Uterus (tissue), 2 donors: ENCODE measurements around the gene SPEG.

Source experiments
- POLR2A ChIP-seq, 2 donors: fragments of 450-650 bp; IDR thresholded peaks; one replicate each; pipeline ENCODE4 v1.6.1; 2016; ENCODE audit warnings: antibody characterized with exemption in 2 of 2, mild to moderate bottlenecking in 1 of 2, moderate library complexity in 1 of 2
- TF ChIP-seq, protein P1 (sequence below), 4 experiments: fragments of 200-600 bp in 2 of 4; fragments of 450-650 bp in 2 of 4; sonication (generic) in 2 of 4; IDR thresholded peaks; one replicate each; pipeline ENCODE4 v1.5.1; 2016 to 2019; ENCODE audit warnings: antibody characterized with exemption in 4 of 4, mild to moderate bottlenecking in 2 of 4, moderate library complexity in 1 of 4

DNA sequence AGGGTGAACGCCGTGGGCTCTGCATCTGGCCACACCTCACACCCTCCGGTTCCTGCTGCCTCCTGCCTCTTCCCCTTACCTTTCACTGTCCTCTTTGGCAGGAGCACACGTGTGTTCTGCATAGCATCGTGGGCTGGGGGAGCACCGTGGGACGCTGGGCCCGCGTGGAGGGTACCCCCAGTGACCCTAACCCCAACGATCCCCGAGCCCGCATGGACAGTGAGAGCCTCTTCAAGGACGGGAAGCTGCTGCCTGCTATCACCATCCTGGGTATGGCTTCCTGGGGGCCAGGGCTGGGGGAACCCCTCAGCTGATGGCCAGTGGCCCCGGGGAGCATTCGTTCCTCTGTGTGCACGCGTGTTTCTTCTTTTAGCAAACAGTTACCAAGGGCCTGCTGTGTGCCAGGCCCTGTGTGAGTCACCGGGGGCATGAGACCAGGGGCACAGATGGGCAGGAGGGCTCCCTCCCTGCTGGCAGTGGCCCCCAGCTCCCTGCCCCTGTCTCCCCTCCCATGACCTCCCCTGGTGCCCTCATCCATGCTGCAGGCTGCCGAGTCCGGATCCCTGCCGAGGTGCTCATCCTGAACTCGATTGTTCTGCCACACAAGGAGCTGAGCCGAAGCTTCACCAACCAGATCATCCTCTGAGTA lies 71.6 kb downstream of the SPEG start:
- TF ChIP-seq, protein P1, sequence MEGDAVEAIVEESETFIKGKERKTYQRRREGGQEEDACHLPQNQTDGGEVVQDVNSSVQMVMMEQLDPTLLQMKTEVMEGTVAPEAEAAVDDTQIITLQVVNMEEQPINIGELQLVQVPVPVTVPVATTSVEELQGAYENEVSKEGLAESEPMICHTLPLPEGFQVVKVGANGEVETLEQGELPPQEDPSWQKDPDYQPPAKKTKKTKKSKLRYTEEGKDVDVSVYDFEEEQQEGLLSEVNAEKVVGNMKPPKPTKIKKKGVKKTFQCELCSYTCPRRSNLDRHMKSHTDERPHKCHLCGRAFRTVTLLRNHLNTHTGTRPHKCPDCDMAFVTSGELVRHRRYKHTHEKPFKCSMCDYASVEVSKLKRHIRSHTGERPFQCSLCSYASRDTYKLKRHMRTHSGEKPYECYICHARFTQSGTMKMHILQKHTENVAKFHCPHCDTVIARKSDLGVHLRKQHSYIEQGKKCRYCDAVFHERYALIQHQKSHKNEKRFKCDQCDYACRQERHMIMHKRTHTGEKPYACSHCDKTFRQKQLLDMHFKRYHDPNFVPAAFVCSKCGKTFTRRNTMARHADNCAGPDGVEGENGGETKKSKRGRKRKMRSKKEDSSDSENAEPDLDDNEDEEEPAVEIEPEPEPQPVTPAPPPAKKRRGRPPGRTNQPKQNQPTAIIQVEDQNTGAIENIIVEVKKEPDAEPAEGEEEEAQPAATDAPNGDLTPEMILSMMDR (IDR thresholded peaks at IDR 0.05), result no peak
- no peak for TF ChIP-seq POLR2A (IDR thresholded peaks at IDR 0.05)
